ENCODE measurements around the gene WIZ. TPM values are rescaled to one million over a fixed set of nuclear protein-coding genes. Genes with fewer than 3 reads are reported as not detected.
"Not testable (repeated sequence)": the region's sequence is repeated elsewhere in the genome, so short reads cannot be mapped to it uniquely, and the experiment has no call there.

WIZ gene
- total and polyA plus RNA-seq, 2 donors, result 5.8 to 42.5 TPM

DNA sequence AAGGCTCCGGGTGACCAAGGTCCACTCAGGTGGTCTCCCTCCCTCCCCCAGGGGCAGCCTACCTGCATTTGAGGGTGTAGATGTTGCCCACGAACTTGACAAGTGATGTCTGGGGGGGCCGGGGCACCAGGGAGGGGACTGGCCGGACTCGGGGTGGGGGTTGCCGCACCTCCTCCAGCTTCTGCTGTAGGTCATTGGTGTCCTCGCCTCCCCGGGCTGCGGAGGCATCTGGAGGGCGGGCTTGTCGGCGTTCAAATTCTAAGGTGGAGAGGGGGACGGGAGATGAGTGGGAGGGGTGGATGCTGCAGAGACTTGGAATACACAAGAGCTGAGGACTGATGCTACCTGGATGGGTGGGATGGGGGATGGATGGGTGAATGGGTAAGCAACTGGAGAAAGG, 25.6 kb downstream of the WIZ start:
- Histone ChIP-seq H3K4me3 (ENCODE audit: low read depth, low read length) (no peak overlapping the region), H3K27ac (ENCODE audit: low read depth) (no peak overlapping the region), H3K4me1 (ENCODE audit: insufficient read depth) (no peaks in the 10 kb centered on the region), H3K36me3 (ENCODE audit: insufficient read depth) (peaks cover 12% of the 10 kb centered on the region)
- 97% methylated on average over 13 of the region's 13 CpGs for WGBS
- no peak for DNase-seq (ENCODE audit: extremely low spot score)

DNA sequence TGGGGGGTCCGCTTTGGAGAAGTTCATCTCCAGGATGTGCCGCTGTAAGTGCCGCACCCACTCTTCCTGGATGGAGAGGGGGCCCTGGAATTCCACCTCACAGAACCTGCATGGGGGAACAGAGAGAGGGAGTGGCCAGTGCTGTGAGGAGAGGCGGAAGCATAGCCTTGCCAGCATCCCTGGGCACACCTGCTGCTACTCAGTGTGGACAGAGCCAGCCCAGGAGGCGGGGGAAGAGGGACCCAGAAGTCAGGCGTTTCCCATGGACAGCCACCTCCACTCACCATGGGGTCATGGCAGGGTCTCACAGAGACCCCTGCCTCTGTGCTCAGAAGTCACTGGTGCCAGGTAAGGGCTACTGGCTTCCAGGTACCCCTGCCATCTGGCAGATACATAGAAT, 26.6 kb downstream of the WIZ start:
- H3K36me3 ChIP-seq (ENCODE audit: insufficient read depth), result peaks cover 12% of the 10 kb centered on the region
- H3K27ac ChIP-seq (ENCODE audit: low read depth), result no peak overlapping the region

DNA sequence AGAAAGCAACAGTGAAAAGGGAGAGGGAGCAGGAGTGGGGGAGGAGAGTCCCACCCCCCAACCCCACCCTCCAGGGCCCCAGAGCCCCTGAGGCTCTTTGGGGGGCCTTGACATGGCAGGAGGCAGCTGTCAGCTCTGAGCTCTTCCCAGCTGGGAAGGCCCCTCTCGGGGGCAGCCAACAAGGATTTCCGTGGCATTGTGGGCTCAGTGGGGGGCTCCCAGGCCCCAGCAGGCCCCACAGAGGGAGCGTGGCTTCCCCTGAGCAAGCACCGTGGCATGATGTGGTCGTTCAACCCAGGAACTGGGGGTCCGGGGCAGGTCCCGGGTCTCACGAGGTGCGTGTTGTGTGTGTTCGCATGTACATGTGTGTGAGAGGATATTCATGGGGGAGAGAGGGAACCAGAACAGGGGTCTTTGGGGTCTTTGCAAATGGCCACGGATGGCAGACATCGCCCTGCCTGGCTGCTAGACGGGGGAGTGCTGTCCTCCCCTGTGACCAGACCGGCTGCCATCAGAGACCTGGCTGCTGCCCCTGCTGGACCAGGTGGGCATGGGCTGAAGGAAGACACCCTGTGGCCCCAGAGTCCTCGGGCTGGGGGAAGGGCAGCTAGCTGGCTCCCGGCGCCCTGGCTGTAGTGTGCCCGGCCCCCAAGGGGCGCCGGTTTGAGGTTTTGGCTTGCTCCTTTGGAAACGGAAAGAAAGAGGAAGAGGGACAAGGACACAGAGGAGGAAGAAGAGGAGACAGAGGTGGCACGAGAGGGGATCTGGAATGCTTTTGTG, 27.3 kb downstream of the WIZ start:
- 88% methylated on average over 22 of the region's 22 CpGs for WGBS
- H3K4me3 ChIP-seq (ENCODE audit: low read depth, low read length), result no peak overlapping the region
- peak overlapping the region; percentile 25 for H3K27ac ChIP-seq (ENCODE audit: low read depth)
- no peaks in the 10 kb centered on the region for H3K4me1 ChIP-seq (ENCODE audit: insufficient read depth)
- no peak for DNase-seq (ENCODE audit: extremely low spot score)
- H3K36me3 ChIP-seq (ENCODE audit: insufficient read depth), result peaks cover 12% of the 10 kb centered on the region

More for the DNA sequence above, 26.6 kb downstream of the WIZ start:
- WGBS, result 98% methylated on average over 6 of the region's 6 CpGs
- Histone ChIP-seq H3K4me3 (ENCODE audit: low read depth, low read length) (no peak overlapping the region), H3K4me1 (ENCODE audit: insufficient read depth) (no peaks in the 10 kb centered on the region)
- no peak for DNase-seq (ENCODE audit: extremely low spot score)

DNA sequence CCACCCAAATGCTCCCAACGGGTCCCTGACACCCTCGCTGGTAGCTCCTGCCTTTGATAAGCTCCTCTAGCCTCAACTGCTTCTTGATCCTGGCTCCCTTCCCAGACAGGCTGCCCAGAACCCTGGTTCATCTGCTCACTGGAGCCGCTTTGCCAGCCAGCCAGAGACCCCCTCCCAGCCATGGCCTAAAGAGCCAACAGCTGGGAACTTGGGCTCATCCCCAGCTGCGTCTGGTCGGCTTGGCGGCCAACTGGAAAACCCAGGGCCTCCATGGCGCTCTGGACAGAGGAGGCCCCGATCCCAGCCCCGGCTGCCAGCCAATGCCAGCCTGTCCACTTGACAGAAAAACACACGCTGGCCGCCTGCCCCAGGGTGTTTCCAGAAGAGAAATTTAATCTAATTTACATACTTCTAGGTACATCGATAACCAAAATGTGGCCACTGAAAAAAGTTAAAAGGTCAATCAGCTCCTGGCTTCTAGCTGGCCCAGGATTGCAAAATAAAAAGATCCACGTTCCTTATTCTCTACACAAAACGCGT, 28.0 kb downstream of the WIZ start:
- no peak for DNase-seq (ENCODE audit: extremely low spot score)
- H3K4me1 ChIP-seq (ENCODE audit: insufficient read depth), result no peaks in the 10 kb centered on the region
- no peak overlapping the region for H3K27ac ChIP-seq (ENCODE audit: low read depth)
- peaks cover 11% of the 10 kb centered on the region for H3K36me3 ChIP-seq (ENCODE audit: insufficient read depth)
- WGBS, result 52% methylated on average over 15 of the region's 15 CpGs
- H3K4me3 ChIP-seq (ENCODE audit: low read depth, low read length), result no peak overlapping the region

DNA sequence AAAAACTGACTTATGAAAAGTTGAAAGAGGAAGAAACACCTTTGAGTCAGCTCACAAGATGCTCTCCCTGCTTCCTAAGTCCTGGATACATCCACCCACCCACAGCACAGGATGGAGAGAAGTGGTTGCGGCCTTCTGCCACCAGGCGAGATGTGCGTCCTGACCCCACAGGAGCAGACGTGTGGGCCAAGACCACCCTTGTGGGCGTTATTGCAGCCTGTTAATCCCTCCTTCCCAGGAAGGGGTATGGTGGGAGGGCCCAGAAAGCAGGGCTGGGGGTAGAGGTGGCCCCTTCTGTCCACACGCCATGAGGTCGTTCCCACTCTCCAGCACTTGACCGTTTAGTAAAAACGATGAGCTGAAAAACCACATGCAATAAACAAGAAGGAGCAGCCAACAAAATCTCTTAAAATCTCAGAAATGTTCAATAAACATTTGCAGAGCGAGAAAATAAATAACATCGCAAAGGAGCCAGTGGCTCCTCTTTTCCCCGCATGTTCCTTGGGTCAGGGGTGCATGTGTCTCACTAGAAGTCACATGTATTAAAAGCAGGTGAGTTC, 28.5 kb downstream of the WIZ start:
- DNase-seq (ENCODE audit: extremely low spot score), result no peak
- Histone ChIP-seq H3K4me1 (ENCODE audit: insufficient read depth) (no peaks in the 10 kb centered on the region), H3K36me3 (ENCODE audit: insufficient read depth) (peaks cover 7% of the 10 kb centered on the region), H3K27ac (ENCODE audit: low read depth) (peak overlapping the region; percentile 27), H3K4me3 (ENCODE audit: low read depth, low read length) (no peak overlapping the region)
- 52% methylated on average over 12 of the region's 12 CpGs for WGBS

DNA sequence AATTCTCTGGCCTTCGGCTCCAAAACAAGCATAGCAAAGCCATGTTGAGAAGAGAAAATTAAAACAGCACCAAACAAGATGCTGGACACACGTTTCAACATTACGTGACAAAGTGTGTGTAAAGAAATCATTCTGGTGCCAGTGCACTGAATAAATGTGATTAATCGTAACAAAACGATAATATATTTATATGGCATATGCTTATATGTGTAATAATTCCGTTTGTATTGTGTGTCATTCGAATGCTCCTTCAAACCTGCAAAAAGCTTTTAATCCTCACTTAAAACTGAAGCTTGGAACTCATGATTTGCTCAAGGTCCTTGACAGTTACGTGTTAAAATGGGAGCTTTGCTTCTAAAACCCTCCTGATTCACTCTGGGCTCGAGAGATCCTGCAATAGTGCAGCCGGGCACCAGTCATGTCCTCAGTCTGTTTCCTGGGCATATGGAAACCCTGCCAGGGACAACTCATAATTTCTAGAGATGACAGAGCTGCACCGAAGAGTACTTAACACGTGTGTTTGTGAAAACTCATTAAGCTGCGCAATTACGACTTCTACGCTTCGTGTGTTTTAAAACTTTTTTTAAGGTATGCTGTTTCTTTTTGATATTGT, 30.2 kb downstream of the WIZ start:
- Histone ChIP-seq H3K4me3 (ENCODE audit: low read depth, low read length) (peak overlapping the region; percentile 29), H3K27ac (ENCODE audit: low read depth) (no peak overlapping the region), H3K4me1 (ENCODE audit: insufficient read depth) (no peaks in the 10 kb centered on the region), H3K36me3 (ENCODE audit: insufficient read depth) (peaks cover 4% of the 10 kb centered on the region)
- no peak for DNase-seq (ENCODE audit: extremely low spot score)
- 26% methylated on average over 16 of the region's 16 CpGs for WGBS

DNA sequence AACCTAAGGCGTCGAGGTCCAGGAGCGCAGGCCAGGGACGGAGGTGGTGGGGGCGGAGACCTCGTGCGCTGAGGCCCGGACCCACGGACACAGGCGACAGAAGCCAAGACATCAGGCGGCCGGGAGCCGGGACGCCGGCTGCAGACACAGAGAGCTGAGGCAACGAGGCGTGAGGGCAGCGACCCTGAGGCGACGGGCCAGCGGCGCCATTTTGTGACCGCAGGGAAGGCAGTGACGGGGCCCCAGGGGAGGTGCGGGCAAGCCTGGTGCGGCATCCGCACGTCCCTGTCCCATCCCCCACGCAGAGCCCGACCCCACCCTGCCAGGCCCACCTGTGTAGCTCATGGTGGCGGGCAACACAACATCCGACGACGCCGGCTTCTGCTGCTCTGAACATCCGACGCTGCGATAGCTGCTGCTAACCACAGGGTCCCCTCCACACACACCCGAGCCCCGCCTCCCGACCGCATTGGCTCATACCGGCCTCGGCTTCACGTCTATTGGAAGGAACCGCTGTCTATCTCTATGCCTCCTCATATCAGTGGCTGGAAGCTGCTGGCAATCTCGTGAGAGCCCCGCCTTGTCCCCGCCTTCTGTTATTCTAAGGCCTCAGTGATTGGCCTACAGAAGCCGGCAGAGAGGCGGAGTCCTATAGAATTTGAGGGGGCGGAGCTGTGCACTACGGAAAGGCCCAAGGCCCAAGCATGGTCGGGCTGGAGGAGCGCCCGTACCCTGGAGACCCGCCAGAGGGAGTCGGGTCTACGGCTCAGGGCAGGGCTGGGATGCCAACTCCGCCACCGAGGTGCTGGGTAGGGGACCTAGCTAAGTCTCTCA, 31.0 kb downstream of the WIZ start, which contains the start of gene AKAP8L:
TSS of gene AKAP8L (minus strand) at position 410 of the 834 bp plus-strand sequence. CDS start at position 345, 65 bp downstream.
- WGBS, result under 1% methylated on average over 61 of the region's 61 CpGs
- Histone ChIP-seq H3K4me3 (ENCODE audit: low read depth, low read length) (peak within 1 kb of the TSS; percentile 86), H3K27ac (ENCODE audit: low read depth) (peak within 1 kb of the TSS; percentile 60), H3K4me1 (ENCODE audit: insufficient read depth) (no peaks in the 10 kb centered on the region), H3K36me3 (ENCODE audit: insufficient read depth) (peaks cover 4% of the 10 kb centered on the region)
- DNase-seq (ENCODE audit: extremely low spot score), result peak; percentile 98

DNA sequence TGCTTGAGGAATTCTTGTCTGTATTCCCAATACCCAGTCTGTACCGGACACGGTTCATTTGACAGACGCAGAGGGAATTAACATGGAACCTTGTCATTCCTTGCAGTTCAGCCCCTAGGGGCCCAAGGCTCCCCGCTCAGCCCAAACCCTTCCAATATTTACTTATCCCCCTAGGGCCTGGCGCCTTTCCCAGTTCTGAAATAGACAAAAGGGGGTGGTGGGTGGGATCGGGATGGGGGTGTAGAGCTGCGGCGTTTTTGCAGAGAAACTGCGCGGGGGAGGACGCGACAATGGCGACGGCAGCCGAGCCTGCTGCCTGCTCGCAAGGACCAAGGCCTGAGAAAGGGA, 31.6 kb downstream of the WIZ start:
- WGBS, result under 1% methylated on average over 16 of the region's 16 CpGs
- DNase-seq (ENCODE audit: extremely low spot score), result no peak
- no peaks in the 10 kb centered on the region for H3K4me1 ChIP-seq (ENCODE audit: insufficient read depth)
- peak overlapping the region; percentile 86 for H3K4me3 ChIP-seq (ENCODE audit: low read depth, low read length)
- H3K36me3 ChIP-seq (ENCODE audit: insufficient read depth), result peaks cover 3% of the 10 kb centered on the region
- peak overlapping the region; percentile 60 for H3K27ac ChIP-seq (ENCODE audit: low read depth)

DNA sequence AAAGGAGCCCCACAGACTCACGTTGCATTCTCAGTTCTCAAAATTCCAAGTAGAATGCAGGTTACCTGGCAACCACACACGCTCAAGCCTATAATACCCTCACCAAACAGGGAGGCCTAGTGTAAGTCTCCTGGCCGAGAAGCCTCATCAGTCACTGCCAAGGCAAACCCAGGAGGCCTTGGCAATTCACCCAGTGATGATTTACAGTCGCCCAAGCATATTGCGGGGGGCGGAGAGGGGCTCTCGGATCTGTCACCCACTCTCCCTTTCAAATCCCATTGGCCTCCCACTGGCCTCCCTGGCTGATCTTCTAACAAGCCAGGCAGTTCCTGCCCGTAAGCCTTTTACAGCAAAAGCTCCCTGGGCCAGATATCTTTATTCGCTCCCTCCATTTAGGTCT, 32.1 kb downstream of the WIZ start:
- H3K4me1 ChIP-seq (ENCODE audit: insufficient read depth), result no peaks in the 10 kb centered on the region
- WGBS, result 7% methylated on average over 9 of the region's 9 CpGs
- H3K4me3 ChIP-seq (ENCODE audit: low read depth, low read length), result peak overlapping the region; percentile 86
- no peak for DNase-seq (ENCODE audit: extremely low spot score)
- H3K36me3 ChIP-seq (ENCODE audit: insufficient read depth), result no peaks in the 10 kb centered on the region
- no peak overlapping the region for H3K27ac ChIP-seq (ENCODE audit: low read depth)

DNA sequence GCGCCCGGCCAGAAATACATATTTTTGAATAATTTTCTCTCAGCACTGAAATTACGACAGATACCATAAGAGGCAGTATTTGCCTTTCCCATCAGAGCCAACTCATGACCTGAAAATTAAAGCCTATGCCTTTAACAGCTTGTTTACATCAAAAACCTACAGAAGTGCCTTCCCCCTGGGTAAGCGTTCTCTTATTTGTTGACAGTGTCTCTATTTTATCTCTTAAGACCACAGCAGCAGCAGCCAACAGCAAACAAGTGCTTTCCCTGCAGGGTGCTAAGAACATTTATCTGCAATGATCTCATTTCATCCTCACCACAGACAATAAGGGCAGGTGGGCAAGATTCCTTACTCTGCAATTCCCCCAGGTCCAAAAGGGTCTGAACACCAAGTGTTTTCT, 36.9 kb downstream of the WIZ start:
- H3K4me1 ChIP-seq (ENCODE audit: insufficient read depth), result no peaks in the 10 kb centered on the region
- 59% methylated on average over 4 of the region's 4 CpGs for WGBS
- no peak overlapping the region for H3K27ac ChIP-seq (ENCODE audit: low read depth)
- no peak for DNase-seq (ENCODE audit: extremely low spot score)
- H3K36me3 ChIP-seq (ENCODE audit: insufficient read depth), result no peaks in the 10 kb centered on the region
- H3K4me3 ChIP-seq (ENCODE audit: low read depth, low read length), result no peak overlapping the region

DNA sequence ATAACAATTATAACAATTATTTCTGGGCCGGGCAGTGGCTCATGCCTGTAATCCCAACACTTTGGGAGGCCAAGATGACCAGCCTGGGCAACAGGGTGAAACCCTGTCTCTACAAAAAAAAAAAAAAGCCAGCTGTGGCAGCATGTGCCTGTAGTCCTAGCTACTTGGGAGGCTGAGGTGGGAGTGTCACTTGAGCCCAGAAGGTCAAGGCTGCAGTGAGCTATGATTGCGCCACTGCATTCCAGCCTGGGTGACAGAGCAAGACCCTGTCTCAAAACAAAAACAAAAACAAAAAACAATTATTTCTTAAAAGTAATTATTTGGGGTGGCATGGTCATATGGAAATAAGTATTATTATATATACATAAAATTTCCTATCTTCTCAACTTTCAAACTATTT, 38.4 kb downstream of the WIZ start:
- not testable (repeated sequence) for DNase-seq (ENCODE audit: extremely low spot score); H3K4me3 ChIP-seq (ENCODE audit: low read depth, low read length); H3K36me3 ChIP-seq (ENCODE audit: insufficient read depth); H3K4me1 ChIP-seq (ENCODE audit: insufficient read depth); H3K27ac ChIP-seq (ENCODE audit: low read depth)
- WGBS, result 91% methylated on average over 2 of the region's 2 CpGs

DNA sequence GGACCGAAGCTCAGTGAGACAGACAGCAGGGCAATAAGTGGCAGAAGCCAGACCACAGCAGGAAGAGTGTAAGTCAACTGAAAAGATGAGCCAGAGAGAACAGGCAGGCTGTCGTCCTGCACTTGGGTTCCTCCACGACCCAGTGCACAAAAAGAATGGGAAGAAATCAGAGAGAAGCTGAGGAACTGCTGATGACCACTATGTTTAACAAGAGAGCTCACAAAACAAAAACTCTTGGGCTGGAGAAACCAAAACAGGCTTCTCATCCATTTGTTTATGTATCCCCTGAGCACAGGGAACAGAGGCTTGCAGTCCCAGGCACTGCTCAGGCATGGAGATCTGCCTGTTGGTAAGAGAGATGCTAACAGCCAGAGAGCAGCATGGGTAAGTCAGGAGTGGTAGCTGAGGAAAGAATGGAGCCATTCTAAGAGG, 45.0 kb downstream of the WIZ start:
- Histone ChIP-seq H3K36me3 (ENCODE audit: insufficient read depth) (peaks cover 2% of the 10 kb centered on the region), H3K27ac (ENCODE audit: low read depth) (no peak overlapping the region), H3K4me1 (ENCODE audit: insufficient read depth) (no peaks in the 10 kb centered on the region), H3K4me3 (ENCODE audit: low read depth, low read length) (no peak overlapping the region)
- 41% methylated on average over 3 of the region's 3 CpGs for WGBS
- DNase-seq (ENCODE audit: extremely low spot score), result no peak

DNA sequence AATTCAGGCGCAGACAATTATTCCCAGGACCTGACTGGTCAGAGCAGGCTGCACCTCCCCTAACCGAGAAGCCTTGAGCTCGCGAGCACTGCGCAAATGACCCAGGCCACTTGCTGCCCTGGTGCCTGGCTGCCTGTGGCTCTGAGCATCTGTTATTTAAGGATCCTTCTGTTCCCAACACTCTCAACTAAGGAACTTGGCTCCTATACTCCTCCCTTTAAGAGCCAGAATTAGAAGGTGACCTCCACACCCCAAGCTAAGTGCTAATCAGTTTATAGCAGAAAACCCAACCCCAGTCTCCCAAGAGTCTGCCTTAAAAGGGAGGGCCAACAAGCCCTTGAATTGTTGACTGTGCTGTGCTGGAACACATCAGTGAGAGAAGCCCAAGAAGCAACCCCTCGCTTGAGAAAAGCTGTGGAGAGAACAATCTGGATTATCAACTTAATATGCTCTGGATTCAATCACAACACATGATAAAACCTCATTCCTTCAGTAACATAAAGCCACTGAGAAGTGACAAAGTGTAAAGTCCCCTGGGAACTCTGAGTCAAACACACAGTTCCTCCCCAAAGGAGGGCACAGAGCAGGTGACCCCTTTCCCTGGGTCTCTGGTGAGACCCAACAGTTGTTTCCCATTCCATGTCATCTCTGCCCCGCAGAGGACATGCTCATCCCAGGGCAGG, 45.5 kb downstream of the WIZ start:
- 52% methylated on average over 7 of the region's 7 CpGs for WGBS
- Histone ChIP-seq H3K27ac (ENCODE audit: low read depth) (no peak overlapping the region), H3K36me3 (ENCODE audit: insufficient read depth) (peaks cover 2% of the 10 kb centered on the region), H3K4me1 (ENCODE audit: insufficient read depth) (no peaks in the 10 kb centered on the region), H3K4me3 (ENCODE audit: low read depth, low read length) (no peak overlapping the region)
- no peak for DNase-seq (ENCODE audit: extremely low spot score)

All from urinary bladder (tissue), 4 donors.